ENCODE data around the gene DNAJC16.
"Not testable (repeated sequence)": the region's sequence is repeated elsewhere in the genome, so short reads cannot be mapped to it uniquely, and the experiment has no call there.

DNAJC16 gene

DNA sequence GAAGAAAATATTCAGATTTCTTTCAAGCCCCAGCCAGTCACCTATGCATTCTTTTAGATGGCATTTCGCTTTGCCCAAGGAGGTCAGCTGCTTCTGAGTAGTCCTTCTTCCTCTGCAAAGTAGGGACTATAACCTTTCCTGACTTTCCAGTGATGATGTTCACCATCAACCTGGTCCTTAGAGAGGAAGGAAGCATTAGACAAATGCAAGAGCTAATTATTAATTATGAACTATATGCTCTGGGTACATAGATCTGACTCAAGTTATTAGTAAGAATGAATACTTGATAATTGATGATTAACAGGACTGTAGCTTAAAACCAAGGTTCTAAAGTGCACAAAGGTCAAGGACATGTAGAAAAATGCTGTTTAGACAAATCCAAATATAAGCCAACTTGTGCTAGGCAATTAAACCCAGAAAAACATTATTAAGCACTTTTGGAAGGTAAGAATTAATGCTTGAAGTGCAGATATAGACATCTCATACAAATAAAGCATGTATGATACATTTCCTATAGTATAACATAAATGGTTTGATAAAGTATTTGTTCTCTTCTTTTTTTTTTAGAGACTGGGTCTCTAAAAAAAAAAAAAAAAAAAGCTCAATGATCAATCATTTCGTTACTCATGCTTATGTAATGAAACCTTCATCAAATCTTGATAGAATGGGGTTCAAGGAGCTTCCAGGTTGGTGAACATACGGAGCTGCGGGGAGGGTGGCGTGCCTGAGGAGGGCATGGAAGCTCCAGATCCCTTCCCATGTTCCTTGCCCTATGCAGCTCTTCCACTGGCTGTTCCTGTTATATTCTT is 69.4 kb downstream of the DNAJC16 start:
- H3K4me1 Mint-ChIP-seq: peaks cover 30% of the 10 kb centered on the region

DNA sequence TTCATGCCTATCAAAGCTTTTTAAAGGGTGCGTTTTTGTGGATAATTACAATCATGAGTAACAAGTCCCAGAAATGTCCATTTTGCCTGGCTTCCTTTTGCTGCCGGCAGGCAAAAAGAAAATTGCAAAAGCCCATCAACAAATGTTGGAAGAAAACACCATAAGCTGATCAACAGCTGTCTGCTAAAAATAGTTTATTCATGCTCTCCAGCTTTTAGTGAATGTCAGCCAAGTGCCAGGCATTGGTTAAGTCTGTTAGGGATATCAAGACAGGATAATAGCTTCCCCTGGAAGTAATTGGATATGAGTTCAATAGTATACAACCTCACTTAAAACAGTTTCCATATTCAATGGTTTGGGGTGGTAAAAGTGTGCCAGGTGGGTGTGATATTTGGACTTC is 71.8 kb downstream of the DNAJC16 start:
- Mint-ChIP-seq H3K27me3 (ENCODE audit: low read depth) (no peaks in the 10 kb centered on the region), H3K36me3 (ENCODE audit: low read depth) (no peaks in the 10 kb centered on the region), H3K9me3 (no peaks in the 10 kb centered on the region), H3K4me1 (peaks cover 39% of the 10 kb centered on the region), H3K4me3 (peak overlapping the region in 2 of 3 experiments; percentile 26 to 48), H3K27ac (peak overlapping the region; percentile 41 to 81 (median 75))
- TF ChIP-seq, protein P1, sequence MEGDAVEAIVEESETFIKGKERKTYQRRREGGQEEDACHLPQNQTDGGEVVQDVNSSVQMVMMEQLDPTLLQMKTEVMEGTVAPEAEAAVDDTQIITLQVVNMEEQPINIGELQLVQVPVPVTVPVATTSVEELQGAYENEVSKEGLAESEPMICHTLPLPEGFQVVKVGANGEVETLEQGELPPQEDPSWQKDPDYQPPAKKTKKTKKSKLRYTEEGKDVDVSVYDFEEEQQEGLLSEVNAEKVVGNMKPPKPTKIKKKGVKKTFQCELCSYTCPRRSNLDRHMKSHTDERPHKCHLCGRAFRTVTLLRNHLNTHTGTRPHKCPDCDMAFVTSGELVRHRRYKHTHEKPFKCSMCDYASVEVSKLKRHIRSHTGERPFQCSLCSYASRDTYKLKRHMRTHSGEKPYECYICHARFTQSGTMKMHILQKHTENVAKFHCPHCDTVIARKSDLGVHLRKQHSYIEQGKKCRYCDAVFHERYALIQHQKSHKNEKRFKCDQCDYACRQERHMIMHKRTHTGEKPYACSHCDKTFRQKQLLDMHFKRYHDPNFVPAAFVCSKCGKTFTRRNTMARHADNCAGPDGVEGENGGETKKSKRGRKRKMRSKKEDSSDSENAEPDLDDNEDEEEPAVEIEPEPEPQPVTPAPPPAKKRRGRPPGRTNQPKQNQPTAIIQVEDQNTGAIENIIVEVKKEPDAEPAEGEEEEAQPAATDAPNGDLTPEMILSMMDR (IDR thresholded peaks at IDR 0.05; ENCODE audit: unreplicated experiment in 3 of 3): no peak

More for the DNA sequence above, 69.4 kb downstream of the DNAJC16 start:
- Mint-ChIP-seq H3K9me3 (no peaks in the 10 kb centered on the region), H3K27me3 (ENCODE audit: low read depth) (no peaks in the 10 kb centered on the region), H3K27ac (no peak overlapping the region), H3K4me3 (no peak overlapping the region), H3K36me3 (ENCODE audit: low read depth) (no peaks in the 10 kb centered on the region)
- TF ChIP-seq, protein P1 (IDR thresholded peaks at IDR 0.05; ENCODE audit: unreplicated experiment in 3 of 3): no peak

DNA sequence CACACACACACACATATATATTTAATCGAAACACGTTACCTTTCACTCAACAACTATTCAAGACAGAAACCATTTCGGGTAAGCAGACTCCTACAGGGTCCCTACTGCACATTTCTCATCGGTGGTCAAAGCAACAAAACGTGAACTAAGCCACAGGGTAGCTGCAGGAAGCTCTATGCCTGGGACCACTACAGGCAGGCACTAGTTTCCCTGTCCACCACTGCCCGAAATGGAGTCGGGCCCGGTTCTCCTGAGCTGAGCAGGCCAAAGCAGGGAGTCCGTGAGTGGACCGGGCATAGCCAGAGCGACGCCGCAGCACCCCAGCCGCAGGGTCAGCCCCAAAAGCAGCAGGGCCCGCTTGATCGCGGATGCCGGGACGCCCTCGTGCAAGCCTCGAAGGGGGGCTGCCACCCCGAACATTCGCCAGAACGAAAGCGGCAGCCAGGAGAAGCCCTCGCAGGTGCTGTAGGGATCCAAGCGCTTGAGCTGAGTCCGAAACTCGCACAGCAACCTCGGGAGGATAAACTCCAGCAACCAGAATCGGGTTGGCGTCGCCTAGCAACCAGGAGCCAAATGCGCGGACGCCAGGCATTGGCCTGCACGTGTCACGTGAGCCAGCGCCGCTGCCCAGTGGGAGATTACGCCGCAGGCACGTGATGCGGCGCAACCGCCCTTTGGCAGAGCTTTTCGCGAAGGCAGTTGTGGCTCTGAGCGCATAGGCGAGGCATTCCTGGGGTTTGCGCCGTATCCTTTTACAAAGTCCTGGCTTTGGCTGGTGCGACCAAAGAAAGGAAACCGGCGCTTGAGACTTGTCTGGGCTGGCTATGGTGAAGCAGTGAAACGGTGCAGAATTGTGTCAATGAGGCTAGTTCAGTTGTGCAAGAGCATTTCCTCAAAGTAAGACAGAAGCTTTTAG is 76.7 kb downstream of the DNAJC16 start:
- TF ChIP-seq, protein P1 (IDR thresholded peaks at IDR 0.05; ENCODE audit: unreplicated experiment in 3 of 3): no peak
- Mint-ChIP-seq H3K36me3 (ENCODE audit: low read depth) (no peaks in the 10 kb centered on the region), H3K4me1 (peaks cover 28% of the 10 kb centered on the region), H3K27ac (peak overlapping the region; percentile 83 to 97 (median 95)), H3K27me3 (ENCODE audit: low read depth) (no peaks in the 10 kb centered on the region), H3K4me3 (peak overlapping the region; percentile 88 to 91 (median 91)), H3K9me3 (no peaks in the 10 kb centered on the region)

- H3K9me3 Mint-ChIP-seq; H3K36me3 Mint-ChIP-seq (ENCODE audit: low read depth); H3K27me3 Mint-ChIP-seq (ENCODE audit: low read depth): not testable (repeated sequence)
- H3K27ac Mint-ChIP-seq: peak overlapping the region; percentile 80 to 97 (median 95)
- H3K4me3 Mint-ChIP-seq: peak overlapping the region; percentile 88 to 91 (median 91)
- peaks cover 22% of the 10 kb centered on the region for H3K4me1 Mint-ChIP-seq
Observed at GRCh38 chr1:15603966-15604282, 77.3 kb downstream of the DNAJC16 start.

GRCh38 chr1:15604400-15604799 is 77.8 kb downstream of the DNAJC16 start:
- not testable (repeated sequence) for H3K9me3 Mint-ChIP-seq; H3K27ac Mint-ChIP-seq; H3K36me3 Mint-ChIP-seq (ENCODE audit: low read depth); H3K27me3 Mint-ChIP-seq (ENCODE audit: low read depth)
- H3K4me1 Mint-ChIP-seq: peaks cover 18% of the 10 kb centered on the region
- peak overlapping the region; percentile 88 to 91 (median 91) for H3K4me3 Mint-ChIP-seq

- Mint-ChIP-seq H3K27me3 (ENCODE audit: low read depth) (no peaks in the 10 kb centered on the region), H3K36me3 (ENCODE audit: low read depth) (no peaks in the 10 kb centered on the region), H3K4me1 (peaks cover 15% of the 10 kb centered on the region), H3K4me3 (no peak overlapping the region), H3K27ac (no peak overlapping the region), H3K9me3 (no peaks in the 10 kb centered on the region)
- TF ChIP-seq, protein P1 (IDR thresholded peaks at IDR 0.05; ENCODE audit: unreplicated experiment in 3 of 3): no peak
Observed at GRCh38 chr1:15605398-15606383, 79.0 kb downstream of the DNAJC16 start.

Data from nephron (organoid).